Measurements from ENCODE around the gene TMEM267. TPM values are rescaled to one million over a fixed set of nuclear protein-coding genes. Genes with fewer than 3 reads are reported as not detected.
"Not testable (repeated sequence)": the region's sequence is repeated elsewhere in the genome, so short reads cannot be mapped to it uniquely, and the experiment has no call there.

TMEM267 gene
- polyA plus RNA-seq, 1 donor from 2014 or later = 8.0 TPM

DNA sequence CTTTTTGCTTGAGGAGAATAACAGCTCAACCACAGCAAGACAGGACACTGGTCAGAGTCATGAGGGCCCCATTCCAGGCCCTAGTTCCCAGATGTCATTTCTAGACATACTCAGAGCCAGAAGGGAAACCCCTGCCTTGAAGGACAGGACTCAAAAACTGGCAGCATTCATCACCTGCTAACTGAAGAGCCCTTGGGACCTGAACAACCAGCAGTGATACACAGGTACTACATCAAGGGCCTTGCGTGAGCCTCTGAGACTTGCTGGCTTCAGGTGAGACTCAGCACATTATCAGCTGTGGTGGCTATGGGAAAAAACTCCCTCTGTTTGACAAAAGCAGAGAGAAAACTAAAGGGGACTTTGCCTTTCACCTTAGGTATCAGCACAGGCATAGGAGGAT lies 22.6 kb downstream of the TMEM267 start:
- Histone ChIP-seq H3K9ac (ENCODE audit: low read length) (no peak overlapping the region), H3K9me3 (ENCODE audit: low read length) (peaks cover 4% of the 10 kb centered on the region), H3K4me2 (ENCODE audit: low read length) (no peak overlapping the region)

DNA sequence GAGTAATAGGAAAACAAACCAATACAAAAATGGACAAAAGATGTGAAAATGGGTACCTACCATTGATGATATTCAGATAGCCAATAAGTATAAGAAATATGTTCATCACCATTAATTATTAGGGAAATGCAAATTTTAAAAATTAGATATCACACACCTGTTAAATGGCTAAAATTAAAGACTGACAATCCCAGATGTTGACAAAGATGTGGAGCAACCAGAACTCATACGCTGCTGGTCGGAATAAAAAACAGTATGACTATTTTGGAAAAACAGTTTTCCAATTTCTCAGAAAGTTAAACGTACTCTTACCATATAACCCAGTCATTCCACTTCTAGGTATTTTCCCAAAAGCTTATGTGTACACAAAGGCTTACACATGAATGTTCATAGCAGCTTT lies 27.1 kb downstream of the TMEM267 start:
- H2AFZ ChIP-seq (ENCODE audit: low read depth, low read length) = no peak overlapping the region
- H3K4me3 ChIP-seq (ENCODE audit: low read length) = no peak overlapping the region
- peaks cover 4% of the 10 kb centered on the region for H3K9me3 ChIP-seq (ENCODE audit: low read length)
- H3K9ac ChIP-seq (ENCODE audit: low read length) = no peak overlapping the region
- TF ChIP-seq EP300 (conservative IDR thresholded peaks at IDR 0.05; ENCODE audit: poor library complexity, severe bottlenecking) (no peak), REST (IDR thresholded peaks at IDR 0.05; ENCODE audit: borderline replicate concordance) (no peak), EZH2 (IDR thresholded peaks at IDR 0.05; ENCODE audit: borderline replicate concordance, insufficient read depth, low read length, poor library complexity, severe bottlenecking) (no peak), MXI1 (conservative IDR thresholded peaks at IDR 0.05; ENCODE audit: poor library complexity, severe bottlenecking) (no peak)
- no peaks in the 10 kb centered on the region for H3K79me2 ChIP-seq (replicated peaks; ENCODE audit: insufficient read depth, low read length)
- no peaks in the 10 kb centered on the region for H3K9me2 ChIP-seq (ENCODE audit: insufficient read depth, low read length)
- no peaks in the 10 kb centered on the region for H3F3A ChIP-seq (ENCODE audit: insufficient read depth, low read length, poor library complexity, severe bottlenecking)
- H3K36me3 ChIP-seq (ENCODE audit: insufficient read depth, low read length) = no peaks in the 10 kb centered on the region
- no peak overlapping the region for H3K27ac ChIP-seq (ENCODE audit: low read length)
- H4K20me1 ChIP-seq (ENCODE audit: insufficient read depth) = no peaks in the 10 kb centered on the region
- H3K4me2 ChIP-seq (ENCODE audit: low read length) = no peak overlapping the region
- no peaks in the 10 kb centered on the region for H3K27me3 ChIP-seq (ENCODE audit: insufficient read depth, low read depth, low read length)

More for the DNA sequence above, 22.6 kb downstream of the TMEM267 start:
- Histone ChIP-seq H3K9me2 (ENCODE audit: insufficient read depth, low read length) (no peaks in the 10 kb centered on the region), H3K27ac (ENCODE audit: low read length) (no peak overlapping the region), H3K79me2 (replicated peaks; ENCODE audit: insufficient read depth, low read length) (no peaks in the 10 kb centered on the region), H3F3A (ENCODE audit: insufficient read depth, low read length, poor library complexity, severe bottlenecking) (no peaks in the 10 kb centered on the region), H4K20me1 (ENCODE audit: insufficient read depth) (no peaks in the 10 kb centered on the region), H2AFZ (ENCODE audit: low read depth, low read length) (no peak overlapping the region), H3K36me3 (ENCODE audit: insufficient read depth, low read length) (no peaks in the 10 kb centered on the region), H3K27me3 (ENCODE audit: insufficient read depth, low read depth, low read length) (no peaks in the 10 kb centered on the region), H3K4me3 (ENCODE audit: low read length) (no peak overlapping the region)
- TF ChIP-seq EZH2 (IDR thresholded peaks at IDR 0.05; ENCODE audit: borderline replicate concordance, insufficient read depth, low read length, poor library complexity, severe bottlenecking) (no peak), TAF1 (IDR thresholded peaks at IDR 0.05; ENCODE audit: low read depth) (no peak), POLR2AphosphoS5 (IDR thresholded peaks at IDR 0.05) (no peak), CTCF (IDR thresholded peaks at IDR 0.05; ENCODE audit: poor library complexity, severe bottlenecking) (no peak), REST (IDR thresholded peaks at IDR 0.05; ENCODE audit: borderline replicate concordance) (no peak), RAD21 (conservative IDR thresholded peaks at IDR 0.05) (no peak), MXI1 (conservative IDR thresholded peaks at IDR 0.05; ENCODE audit: poor library complexity, severe bottlenecking) (no peak), SMC3 (conservative IDR thresholded peaks at IDR 0.05; ENCODE audit: poor library complexity) (no peak), EP300 (conservative IDR thresholded peaks at IDR 0.05; ENCODE audit: poor library complexity, severe bottlenecking) (no peak)

- H3K9ac ChIP-seq (ENCODE audit: low read length); H3K79me2 ChIP-seq (replicated peaks; ENCODE audit: insufficient read depth, low read length); H2AFZ ChIP-seq (ENCODE audit: low read depth, low read length); H3K4me3 ChIP-seq (ENCODE audit: low read length); H4K20me1 ChIP-seq (ENCODE audit: insufficient read depth); H3K9me3 ChIP-seq (ENCODE audit: low read length); H3K36me3 ChIP-seq (ENCODE audit: insufficient read depth, low read length); H3K27me3 ChIP-seq (ENCODE audit: insufficient read depth, low read depth, low read length); H3F3A ChIP-seq (ENCODE audit: insufficient read depth, low read length, poor library complexity, severe bottlenecking); H3K9me2 ChIP-seq (ENCODE audit: insufficient read depth, low read length); H3K27ac ChIP-seq (ENCODE audit: low read length); H3K4me2 ChIP-seq (ENCODE audit: low read length): not testable (repeated sequence)
These were observed 42.1 kb downstream of the TMEM267 start for GRCh38 chr5:43441575-43441974.

Measured in neural cell (in vitro differentiated cells).